Hippocampal formation (tissue), 2 donors: ENCODE measurements around the gene NFATC2.

Source experiments
- DNase-seq, 2 donors: peaks; one replicate each; lab custom pipeline; 2025; lab: John Stamatoyannopoulos, UW

NFATC2 gene

DNA sequence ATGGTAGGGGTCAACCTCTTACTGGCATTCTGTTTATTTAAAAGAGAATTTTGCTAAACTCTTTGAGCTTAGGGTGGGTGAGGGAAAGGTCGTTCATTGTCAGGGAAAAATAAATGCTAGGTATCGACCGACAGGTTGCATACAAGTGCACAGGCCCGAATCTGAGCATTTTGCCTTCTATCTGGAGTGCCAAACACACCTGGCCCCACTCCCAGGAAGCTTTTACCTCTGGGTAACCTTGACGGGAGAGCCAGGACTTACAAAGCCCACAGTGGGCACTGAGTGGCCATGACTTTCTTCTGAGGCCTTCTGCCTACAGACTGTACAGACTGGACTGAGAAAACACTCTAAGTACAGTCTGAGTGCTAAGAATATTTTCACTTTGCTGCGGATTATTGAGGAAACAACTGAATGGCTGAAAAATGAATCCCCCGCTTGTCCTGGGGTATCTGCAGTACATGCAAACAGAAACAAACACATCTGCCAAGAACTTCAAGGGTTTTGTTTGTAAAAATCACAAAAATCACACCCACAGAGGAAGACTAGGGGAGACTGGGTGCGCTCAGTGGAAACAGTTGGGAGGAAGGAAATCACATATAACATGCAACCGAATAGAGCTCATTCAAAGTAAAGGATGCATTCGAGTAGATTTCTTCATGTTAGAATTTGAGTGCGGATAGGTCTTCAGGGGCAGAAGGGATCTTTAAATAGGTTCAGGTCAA is 152.8 kb downstream of the NFATC2 start:
- no peak for DNase-seq

DNA sequence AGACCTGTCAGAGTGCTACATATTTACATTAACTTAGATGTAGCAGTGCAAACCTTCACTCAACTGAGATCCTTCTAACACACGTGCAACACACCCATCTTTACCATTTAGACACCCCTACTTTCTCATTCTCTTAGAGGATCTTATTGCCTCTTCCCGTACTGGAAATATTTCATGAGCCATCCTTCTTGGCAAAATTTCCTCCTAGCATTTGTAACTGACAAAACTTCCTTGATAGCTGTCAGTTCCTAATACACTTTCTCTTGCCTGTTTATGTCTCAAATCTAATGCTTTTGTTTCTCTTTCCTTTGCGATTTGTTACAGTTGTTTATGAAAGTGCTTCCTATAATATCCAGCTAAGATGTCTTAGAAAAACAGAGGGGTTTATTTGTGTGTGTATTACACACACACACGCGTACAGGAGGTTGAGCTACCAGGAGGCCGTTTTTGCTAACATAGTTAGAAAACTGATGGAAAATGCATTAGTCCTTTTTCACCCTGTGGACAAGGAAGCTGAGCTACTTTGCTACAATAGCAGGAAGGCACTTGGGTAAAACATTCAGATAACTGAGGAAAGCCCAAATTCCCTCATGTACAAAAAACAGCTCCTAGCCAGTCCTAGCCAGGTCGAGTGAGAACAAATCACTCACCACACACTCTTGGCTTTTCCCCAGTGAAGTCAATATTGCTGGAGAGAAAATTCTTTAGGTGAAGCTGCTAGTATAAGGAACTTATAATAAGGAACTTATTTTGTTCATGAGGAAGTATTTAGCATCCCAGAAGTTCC is 153.6 kb downstream of the NFATC2 start:
- no peak for DNase-seq

DNA sequence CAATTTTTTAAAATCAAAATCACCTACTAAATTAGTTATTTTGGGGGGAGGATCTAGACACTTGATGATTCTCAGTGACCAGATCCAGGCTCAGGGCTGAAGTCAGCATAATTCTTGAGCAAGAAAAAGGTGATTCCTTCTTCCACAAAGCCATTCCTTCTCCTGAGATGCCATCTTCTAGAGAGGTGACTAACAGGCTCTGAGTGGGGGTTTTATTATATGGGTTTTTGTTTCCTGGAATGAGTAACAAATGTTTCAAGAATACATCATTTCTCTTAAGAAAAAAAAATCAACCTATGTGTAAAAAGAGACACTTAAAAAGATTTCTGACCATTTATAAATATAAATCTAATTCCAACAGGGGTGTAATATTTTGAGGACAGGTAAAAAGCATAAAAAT is 154.3 kb downstream of the NFATC2 start:
- DNase-seq, result no peak

DNA sequence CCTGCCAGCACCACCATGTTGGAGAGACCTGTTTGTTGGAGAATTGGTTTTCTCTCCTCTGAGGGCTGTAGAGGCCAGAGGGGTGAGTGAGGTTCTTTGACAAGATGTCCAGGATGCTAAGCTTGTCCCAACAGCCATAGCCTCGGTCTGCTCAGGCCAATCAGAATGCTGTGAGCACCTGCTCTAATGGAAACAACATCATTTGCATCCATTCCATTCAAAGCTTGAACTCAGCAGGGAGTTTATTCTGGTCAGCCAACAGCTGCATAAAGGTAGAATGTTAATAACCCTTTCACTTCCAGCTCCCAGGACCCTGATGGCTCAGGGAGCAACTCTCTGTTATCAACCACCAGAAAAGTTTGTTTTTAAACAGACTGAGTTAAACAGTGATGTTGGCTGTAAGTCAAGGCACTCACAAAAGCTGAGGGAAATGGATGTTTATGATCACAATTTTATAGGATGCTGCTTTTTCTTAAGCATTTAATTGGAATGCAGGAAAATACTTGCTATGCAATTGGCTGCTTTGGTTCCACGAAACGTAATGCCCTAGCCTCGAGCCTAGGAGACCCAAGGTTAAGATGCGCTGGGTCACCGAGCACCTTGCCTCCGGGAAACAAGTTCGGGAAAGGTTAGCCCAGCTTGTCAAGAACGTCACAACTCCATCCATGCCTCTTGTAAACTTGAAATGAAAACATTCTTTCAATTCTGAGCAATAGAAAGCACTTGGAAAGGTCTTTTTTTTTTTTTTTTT is 155.2 kb downstream of the NFATC2 start:
- no peak for DNase-seq

DNA sequence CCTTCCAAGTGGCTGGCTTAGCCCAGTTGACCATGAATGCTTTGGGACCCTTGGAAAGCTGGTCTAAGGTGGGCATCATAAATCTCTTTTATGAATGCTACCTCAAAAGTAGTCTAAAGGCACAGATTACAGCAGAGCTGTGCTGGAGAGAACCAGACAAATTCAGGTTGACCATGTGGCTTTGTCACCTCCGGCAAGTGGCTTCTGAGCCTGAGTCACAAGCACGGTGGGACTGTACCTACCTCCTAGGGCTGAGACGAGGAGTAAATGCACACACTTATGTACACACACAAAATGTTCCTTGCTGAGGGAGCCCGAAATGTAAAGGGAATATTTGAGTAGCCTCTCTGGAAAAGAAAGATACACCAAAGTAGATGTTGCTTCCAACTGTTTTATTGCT is 155.9 kb downstream of the NFATC2 start:
- no peak for DNase-seq

DNA sequence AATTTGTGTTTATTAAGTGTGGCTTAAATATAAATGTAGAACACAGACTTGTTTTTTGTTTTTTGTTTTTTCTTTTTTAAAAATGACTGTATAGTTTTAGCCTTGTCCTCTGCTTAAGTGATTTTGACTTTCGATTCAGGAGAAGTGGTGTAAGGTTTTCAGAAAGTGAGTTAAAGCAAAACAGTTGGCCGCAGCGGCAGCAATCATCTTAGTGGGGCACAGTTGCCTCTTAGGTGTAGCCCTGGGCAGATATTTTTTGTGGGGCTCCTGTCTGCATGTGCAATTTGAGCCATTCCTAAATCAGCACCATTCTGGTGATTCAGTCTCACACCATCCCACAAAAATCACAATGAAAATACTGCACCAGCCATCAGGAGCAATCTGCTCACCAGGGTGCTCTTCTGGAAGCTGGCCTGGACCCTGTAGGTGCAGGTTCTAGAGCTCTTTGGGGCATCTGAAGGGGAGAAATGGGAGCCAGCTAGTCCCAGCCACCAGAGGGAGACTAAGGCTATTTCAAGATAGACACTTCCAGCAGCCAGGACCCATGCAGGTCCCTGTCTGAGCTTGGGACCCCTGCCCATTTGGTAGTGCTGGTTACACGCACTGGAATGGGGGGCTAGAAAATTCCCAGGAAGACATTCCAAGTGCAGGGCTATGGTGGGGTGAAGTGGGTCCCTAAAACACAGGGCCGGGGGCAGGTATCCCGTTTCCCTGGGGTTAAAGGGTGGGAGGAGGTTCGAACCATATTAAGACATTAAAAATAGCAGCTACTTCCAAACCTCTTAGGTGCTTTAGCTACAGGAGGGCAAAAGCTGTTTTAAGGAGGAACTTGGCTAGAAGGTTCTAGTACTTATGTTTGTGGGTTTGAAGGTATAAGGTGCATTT is 156.6 kb downstream of the NFATC2 start:
- DNase-seq, result no peak

DNA sequence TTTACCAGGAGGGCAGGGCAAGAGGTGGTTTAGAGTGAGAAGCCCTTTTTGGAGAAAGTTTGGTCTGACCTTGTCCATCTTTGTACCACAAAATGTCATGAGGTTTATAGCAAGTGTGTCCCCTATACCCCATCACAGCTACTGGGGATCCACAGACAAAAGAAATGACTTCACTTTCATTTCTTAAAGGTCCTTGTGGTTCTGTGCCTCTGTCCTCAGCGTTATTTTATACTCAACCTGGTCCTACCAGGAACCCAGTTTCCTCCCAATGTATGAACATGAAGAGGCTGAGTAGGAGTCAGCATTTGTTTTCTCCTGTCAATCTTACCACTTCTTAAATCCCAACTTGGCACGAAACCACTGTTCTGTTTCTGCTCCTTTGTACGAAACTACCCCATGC is 157.6 kb downstream of the NFATC2 start:
- no peak for DNase-seq

DNA sequence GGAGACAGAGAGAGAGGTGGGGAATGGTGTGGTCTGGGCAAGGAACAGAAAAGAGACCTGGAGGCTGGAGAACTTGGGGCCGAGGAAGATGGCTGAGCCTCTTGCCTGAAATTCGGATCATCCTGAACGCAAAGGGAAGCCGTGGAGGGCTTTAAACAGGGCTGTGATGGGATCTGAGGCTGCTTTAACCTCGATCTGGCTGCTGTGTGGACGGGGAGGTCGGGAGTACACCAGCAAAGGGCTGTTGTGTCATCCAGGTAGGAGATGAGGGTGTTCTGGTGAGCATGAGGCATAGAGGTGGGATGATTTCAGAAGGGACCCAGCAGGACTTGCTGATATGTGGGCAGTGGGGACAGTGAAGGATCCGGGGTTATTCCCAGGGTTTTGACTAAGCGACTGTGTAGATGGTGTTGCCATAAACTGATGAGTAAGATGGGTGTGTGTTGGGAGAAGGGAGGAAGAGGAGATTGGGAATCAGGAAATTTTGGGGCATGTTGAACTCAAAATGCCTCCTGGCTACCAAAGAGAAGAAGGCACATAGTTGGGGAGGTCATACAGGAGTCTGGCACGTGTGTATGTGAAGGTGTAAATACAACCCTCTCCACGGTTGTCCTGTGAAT is 158.5 kb downstream of the NFATC2 start:
- no peak for DNase-seq

DNA sequence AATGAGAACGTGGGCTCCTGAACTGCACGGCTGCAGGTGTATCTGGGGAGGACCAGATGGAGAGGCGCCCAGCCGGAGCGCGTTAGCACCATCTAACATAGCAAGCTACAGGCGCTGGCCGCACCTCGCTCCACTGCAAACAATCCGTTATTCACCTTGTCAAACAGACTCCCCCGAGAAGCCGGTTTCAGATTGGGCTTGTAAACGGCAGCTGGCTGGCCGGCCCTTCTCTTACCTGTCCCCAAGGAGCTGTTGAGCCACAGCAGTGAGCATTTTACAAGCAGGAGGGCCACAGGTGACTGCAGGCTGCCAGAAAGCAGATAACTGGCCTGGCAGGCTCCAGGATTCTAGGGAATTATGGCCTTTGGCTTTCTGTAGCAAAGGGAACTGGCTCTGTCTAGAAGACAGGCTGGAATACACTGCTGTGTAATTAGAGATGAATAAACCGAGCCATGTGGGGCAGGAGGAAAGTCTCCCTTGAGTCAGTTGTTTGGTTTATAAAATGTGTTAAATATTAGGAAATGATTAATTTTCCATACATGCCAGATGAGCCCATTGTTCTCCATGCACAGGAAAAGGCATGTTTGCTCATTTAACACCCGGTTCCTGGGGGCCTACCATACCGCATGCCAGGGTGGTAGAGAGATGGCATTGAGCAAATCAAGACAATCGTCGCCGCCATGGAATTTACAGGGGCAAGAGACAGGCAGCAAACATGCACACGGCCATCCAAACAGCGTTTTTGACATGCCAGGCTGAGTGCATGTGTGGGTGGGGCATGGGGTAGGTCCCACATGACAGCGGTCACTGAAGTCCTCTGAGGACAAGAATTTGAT is 159.3 kb downstream of the NFATC2 start:
- DNase-seq, result no peak

DNA sequence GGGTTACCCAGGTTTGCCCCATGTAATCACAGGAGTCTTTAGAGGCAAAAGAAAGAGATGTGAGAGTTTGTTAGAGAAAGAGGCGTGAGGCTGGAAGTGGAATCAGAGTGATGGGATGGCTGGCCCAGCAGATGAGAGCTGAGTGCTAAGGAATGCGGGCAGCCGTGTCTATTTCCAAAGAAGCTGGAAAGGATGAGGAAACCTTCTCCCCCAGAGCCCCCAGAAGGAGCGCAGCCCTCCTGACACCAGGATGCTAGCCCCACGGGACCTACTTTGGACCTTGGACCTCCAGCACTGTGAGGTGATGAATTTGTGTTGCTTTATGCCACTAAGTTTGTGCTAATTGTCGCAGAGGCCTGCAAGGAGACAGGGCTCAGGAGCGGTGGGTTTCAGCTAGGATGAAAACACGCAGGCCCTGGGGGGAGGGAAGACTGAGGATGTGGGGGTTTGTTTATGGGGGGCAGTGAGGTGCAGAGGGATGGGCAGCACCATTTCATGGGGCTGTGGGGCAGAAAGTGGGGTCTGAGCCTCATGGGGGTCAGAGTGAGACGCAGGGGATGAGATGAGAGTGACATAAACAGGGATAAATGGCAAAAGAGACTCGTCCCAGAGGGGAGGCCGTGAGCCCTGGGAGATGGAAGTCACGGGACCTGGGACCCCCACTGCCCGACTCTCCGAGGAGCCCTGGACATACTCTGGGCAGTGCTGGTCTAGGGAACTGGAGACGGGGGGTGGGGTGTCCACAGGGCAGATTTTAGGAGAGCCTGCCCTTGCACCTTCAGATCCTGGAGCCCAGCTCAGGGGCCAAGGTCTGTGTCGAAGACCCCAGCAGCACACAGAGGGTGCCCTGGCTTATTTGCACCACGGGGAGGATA is 160.2 kb downstream of the NFATC2 start:
- no peak for DNase-seq

DNA sequence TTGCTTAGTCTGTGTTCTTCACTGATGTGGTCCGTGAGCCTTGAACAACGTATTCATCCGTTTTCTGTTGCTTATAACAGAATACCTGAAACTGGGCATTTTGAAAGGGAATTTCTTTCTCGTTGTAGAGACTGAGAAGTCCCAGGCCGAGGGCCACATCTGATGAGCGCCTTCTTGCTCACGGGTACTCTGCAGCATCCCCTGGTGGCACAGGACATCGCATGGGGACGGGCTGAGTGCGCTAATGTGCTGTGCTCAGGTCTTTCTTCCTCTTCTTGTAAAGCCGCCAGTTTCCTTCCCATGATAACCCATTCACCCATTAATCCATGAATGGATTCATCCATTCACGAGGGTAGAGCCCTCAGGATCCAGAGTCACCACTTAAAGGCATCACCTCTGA is 161.0 kb downstream of the NFATC2 start:
- DNase-seq, result no peak

DNA sequence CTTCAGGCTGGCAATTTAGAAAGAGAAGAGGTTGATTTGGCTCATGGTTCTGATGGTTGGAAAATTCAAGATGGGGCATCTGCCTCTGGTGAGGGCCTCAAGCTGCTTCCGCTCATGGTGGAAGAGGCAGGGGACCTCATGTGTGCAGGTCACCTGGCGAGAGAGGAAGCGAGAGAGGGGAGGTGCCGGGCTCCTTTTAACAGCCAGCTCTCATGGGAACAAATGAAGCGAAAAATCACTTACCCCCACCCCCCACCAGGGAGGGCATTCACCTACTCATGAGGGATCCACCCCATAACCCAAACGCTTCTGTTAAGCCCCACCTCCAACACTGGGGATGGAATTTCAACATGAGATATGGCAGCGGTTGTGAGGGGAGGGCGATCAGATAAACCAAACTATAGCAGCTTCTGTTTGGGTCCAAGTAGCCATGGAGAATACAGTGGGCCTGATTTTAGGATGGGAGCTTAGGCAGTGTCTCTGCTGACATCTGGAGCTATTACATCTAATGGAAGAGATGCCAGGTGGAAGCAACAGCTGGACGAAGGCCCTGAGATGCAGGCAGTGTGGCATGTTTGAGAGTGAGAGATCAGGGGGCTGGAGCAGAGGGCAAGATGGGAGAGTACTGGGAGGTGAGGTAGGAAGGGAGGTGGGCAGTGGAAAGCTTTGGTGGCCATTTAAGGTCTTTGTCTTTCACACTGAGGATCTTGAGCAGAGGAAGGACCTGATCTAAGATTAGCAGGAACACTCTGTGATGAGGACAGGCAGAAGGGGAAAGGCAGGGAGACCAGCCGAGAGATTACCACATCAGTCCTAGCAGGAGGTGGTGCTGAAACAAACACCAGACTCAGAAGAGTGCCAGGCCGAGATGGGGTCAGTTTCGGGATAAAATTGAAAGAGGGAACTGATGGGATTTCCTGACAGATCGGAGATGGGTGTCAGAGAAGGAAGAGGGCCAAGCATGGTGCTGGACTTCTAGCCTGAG is 161.8 kb downstream of the NFATC2 start:
- DNase-seq, result no peak

DNA sequence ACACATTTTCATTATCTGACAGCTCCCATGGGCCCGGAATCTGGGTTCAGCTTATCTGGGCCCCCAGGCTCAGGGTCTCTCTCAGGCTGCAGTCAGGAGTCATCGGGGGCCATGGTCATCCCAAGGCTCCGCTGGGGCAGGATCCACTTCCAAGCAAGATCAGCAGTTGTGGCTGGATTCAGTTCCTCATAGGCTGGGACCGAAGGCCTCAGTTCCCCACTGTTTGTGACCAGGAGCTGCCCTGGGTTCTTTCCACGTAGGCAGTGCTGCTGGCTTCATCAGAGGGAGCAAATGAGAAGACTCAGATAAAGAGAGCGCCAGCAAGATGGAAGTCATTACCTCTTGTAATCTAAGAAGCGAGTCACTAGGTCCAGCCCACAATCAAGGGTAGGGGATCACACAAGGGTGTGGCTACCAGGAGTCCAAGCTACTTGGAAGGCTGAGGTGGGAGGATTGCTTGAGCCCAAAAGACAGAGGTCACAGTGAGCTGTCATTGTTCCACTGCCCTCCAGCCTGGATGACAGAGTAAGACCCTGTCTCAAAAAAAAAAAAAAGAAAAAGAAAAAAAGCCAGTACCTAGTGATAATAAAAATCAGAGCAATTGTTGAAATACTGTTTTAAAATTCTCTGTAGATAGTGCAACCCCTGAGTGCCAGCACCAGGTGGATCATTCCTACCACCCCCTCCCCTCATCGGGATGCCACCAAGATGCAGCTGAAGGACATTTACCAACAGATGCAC is 162.7 kb downstream of the NFATC2 start:
- no peak for DNase-seq

DNA sequence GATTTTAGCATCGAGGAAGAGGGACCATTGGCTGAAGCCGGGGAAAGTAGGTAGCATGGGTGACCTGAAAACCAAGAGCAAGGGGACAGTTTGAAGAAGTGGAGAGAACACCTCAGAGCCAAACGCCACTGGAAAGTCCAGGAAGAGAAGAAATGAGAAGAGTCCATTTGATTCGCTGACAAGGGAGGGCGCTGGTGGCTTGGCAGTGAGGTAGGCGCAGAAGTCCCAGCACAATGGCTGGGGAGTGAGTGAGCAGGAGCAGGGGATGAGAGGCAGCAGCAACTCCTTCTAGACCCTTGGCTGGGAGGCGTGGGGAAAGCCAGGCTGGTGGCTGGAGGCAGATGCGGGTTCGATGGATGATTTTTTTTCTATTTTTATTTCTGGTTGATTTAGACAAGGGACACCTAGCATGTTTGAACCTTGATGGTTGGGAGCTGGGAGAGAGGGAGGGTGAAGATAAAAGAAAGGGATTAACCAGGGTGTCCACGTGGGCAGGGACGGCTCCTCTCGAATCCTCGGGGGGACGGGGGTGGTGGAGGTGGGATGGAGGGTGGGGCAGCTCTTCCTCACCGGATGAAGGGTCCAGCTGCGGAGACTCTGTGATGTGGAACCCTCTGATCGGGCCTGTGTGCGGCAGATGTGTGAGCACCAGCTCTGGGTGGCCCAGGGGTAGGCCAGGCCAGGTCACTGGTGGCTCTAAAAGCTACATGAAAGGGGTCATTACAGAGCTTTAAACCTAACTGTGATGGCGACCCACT is 164.2 kb downstream of the NFATC2 start:
- no peak for DNase-seq

DNA sequence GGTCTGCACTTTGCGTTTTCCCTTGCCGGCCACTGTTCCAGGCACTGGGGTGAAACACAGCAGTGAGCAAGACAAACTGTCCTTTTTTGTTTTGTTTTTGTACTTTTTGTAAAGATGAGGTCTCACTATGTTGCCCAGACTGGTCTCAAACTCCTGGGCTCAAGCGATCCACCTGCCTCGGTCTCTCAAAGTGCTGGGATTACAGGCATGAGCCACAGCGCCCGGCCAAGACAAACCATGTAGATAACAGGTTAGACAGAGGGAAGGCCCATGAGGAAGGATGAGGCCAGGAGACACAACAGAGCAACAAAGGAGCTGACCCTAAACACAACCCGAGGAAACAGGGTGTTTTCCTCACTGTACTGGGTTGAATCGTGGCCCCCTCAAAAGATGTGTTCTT is 165.4 kb downstream of the NFATC2 start:
- DNase-seq, result no peak

DNA sequence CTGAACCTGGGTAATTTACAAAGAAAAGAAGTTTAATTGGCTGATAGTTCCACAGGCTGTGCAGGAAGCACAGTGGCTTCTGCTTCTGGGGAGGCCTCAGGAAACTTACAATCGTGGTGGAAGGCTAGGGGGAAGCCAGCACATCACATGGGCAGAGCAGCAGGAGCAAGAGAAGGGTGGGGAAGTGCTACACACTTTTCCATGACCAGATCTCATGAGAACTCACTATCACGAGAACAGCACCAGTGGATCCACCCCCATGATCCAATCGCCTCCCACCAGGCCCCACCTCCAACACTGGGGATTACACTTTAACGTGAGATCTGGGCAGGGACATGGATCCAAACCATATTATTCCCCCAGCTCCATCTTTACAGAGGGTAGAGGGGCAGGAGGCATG is 166.4 kb downstream of the NFATC2 start:
- no peak for DNase-seq

DNA sequence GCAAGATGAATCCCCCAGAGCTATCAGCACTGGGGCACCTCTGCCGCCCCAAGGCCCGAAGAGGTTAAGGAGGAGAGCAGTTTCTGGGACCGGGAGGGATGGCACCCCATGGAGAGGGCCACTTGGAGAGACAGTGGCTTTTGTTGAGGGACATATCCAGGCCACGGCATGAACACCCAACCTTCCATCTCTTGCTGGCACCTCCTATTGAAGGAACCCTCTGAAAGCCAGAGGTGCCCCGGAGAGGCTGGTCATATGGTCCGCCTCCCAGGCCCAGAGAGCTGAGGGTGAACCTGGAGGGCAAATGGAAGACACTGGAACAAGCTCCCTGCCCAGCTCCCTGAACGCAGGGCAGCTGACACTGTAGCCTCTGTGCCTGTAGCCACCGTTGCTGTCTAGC is 167.0 kb downstream of the NFATC2 start:
- DNase-seq, result no peak
